Measurements from ENCODE around the gene TMPRSS6.
A peak's percentile ranks its signal among the peaks of the same experiment; 100 is the strongest.

Gene TMPRSS6

GRCh38 chr22:37115032-37115431, 5.5 kb upstream of the TMPRSS6 start:
- peak; percentile 47 for DNase-seq

GRCh38 chr22:37113757-37114156, 4.2 kb upstream of the TMPRSS6 start:
- no peak for DNase-seq

GRCh38 chr22:37112084-37112728, 2.7 kb upstream of the TMPRSS6 start:
- DNase-seq = no peak

- no peak for DNase-seq
These were observed 1.7 kb upstream of the TMPRSS6 start for GRCh38 chr22:37111156-37111717.

GRCh38 chr22:37107816-37108621, 1.5 kb downstream of the TMPRSS6 start:
- no peak for DNase-seq

- no peak for DNase-seq
These were observed 3.5 kb downstream of the TMPRSS6 start for GRCh38 chr22:37105990-37106389.

GRCh38 chr22:37105154-37105553, 4.4 kb downstream of the TMPRSS6 start:
- no peak for DNase-seq

GRCh38 chr22:37103656-37104452, 5.7 kb downstream of the TMPRSS6 start:
- DNase-seq = no peak

GRCh38 chr22:37103151-37103550, 6.4 kb downstream of the TMPRSS6 start:
- DNase-seq = no peak

GRCh38 chr22:37101311-37102066, 8.0 kb downstream of the TMPRSS6 start:
- no peak for DNase-seq

GRCh38 chr22:37100589-37101127, 8.9 kb downstream of the TMPRSS6 start:
- DNase-seq = peak; percentile 31

- peak; percentile 55 for DNase-seq
These were observed 10.4 kb downstream of the TMPRSS6 start for GRCh38 chr22:37098976-37099591.

GRCh38 chr22:37097346-37097745, 12.2 kb downstream of the TMPRSS6 start:
- no peak for DNase-seq

GRCh38 chr22:37095113-37095512, 14.4 kb downstream of the TMPRSS6 start:
- peak; percentile 26 for DNase-seq

GRCh38 chr22:37094239-37094638, 15.3 kb downstream of the TMPRSS6 start:
- no peak for DNase-seq

- no peak for DNase-seq
These were observed 16.5 kb downstream of the TMPRSS6 start for GRCh38 chr22:37092997-37093396.

GRCh38 chr22:37091994-37092393, 17.5 kb downstream of the TMPRSS6 start:
- no peak for DNase-seq

- no peak for DNase-seq
These were observed 18.4 kb downstream of the TMPRSS6 start for GRCh38 chr22:37090920-37091695.

- DNase-seq = no peak
These were observed 20.1 kb downstream of the TMPRSS6 start for GRCh38 chr22:37089434-37089833.

- DNase-seq = no peak
These were observed 20.6 kb downstream of the TMPRSS6 start for GRCh38 chr22:37088750-37089408.
